ENCODE data around the gene BTBD9.

The BTBD9 gene

GRCh38 chr6:38187811-38188590 is 451.7 kb downstream of the BTBD9 start:
- FAIRE-seq: no peak

GRCh38 chr6:38187325-38187724 is 452.4 kb downstream of the BTBD9 start:
- FAIRE-seq: no peak

DNA sequence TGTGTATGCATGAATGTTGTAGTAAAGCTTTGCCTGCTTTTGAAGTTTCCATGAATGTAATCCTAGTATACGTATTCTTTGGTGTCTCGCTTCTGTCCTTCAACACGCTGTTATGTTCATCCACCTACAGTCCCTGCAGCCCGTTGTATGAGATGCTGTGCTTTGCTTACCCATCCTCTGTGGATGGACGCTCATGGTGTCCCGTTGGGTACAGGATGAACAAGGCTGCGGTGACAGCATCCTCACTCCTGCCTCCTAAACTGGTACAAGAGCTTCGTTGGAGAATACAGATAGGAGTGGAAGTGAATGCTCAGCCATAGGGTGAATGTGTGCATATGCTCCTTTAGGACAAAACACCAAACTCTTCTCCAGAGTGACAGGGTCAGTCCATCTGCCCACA is 454.0 kb downstream of the BTBD9 start:
- no peak for FAIRE-seq

DNA sequence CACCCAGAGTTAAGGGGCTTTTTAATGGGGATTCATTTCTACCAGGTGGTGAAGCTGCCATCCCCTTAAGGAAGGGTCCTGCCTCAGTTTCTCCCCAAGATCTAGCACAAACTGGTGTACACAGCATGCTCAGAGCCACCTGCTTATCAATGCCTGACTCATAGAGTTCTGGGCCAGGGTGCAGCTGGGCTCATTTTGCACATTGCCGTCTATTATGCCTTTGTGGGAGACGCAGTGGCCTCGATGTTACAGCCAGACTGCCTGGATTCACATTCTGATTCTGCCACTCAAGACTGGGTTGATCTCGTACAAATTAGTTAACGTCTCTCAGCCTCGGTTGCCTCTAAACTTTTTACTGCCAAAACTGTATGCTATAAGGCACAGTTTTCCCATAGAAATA is 454.5 kb downstream of the BTBD9 start:
- no peak for FAIRE-seq

- FAIRE-seq: no peak
These were observed 455.1 kb downstream of the BTBD9 start for GRCh38 chr6:38184585-38185080.

DNA sequence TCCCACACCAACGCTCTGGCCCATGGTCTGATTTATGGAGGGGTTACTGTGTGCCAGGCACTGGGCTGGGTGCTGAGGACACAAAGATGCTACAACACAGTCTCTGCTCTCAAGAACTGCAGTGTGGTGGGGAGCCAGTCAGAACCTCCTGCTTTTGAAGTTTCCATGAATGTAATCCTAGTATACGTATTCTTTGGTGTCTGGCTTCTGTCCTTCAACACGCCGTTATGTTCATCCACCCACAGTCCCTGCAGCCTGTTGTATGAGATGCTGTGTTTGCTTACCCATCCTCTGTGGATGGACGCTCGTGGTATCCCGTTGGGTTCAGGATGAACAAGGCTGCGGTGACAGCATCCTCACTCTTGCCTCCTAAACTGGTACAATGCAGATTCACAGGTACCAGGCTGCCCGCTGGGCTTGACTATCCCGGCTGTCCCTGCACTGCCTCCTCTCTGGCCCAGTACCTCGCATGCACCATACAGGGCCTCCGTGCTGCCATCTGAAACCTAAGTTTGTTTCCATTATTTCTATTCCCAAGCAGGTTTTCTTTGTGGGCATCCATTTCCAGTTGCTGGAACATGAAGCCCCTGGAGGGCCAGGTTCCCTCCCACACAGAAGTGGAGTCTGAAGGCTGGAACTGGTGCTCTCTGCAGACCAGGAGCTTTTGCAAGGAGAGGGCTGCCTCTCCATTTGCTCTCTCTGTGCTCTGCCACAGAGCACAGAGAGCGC is 455.7 kb downstream of the BTBD9 start:
- no peak for FAIRE-seq

GRCh38 chr6:38182426-38182825 is 457.3 kb downstream of the BTBD9 start:
- no peak for FAIRE-seq

DNA sequence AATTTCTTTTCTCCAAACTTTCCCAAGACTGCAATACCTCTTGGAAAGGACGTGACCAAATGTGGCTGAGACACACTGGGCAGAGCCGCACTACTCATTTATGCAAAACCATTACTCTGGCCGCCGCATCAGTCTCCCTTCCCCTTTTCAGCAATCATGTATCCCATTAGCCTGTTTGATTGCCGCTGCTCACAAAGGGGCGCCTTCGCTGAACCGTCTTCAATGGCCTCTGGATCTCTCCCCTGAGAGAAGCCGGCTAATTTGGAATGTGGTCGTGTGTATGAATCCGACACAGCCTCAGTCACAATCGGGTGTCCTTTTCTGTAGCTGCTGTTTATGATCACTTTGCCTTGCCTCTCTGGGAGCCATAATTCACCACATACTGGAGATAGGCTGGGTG is 459.1 kb downstream of the BTBD9 start:
- FAIRE-seq: no peak

DNA sequence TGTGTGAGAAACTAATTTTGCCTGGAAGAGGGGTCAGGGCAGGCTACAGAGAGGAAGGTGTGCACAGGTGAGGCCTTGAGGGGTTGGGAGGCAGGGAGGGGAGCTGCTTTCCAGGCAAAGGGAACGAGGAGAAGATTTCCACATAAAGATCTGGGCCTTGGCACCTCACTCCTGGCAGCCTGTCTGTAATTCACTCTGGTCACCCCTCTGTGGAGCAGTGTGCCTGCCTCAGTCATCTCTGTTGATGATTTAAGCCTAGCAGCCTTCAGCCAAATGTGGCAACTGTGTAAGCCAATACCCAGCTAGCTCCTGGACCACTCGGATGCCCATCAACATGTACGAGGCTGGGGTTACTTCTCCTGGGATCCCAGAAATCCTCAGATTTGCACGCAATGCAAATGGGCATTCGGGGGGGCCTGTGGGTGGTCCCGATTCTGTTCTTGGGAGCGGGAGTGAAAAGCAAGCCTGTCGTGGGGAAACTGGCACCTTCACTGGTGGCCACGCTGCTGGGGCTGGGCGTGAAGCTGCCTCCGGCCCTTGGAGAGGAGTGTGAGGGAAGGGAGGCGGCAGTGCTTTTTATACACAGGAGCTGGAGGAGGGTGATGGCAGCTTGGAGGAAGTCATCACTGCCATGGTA is 459.8 kb downstream of the BTBD9 start:
- FAIRE-seq: no peak

- FAIRE-seq: no peak
These were observed 460.4 kb downstream of the BTBD9 start for GRCh38 chr6:38179300-38179699.

- FAIRE-seq: no peak
These were observed 461.2 kb downstream of the BTBD9 start for GRCh38 chr6:38178584-38178886.

GRCh38 chr6:38177882-38178583 is 461.7 kb downstream of the BTBD9 start:
- FAIRE-seq: no peak

- no peak for FAIRE-seq
These were observed 462.7 kb downstream of the BTBD9 start for GRCh38 chr6:38176797-38177751.

GRCh38 chr6:38175786-38176185 is 463.9 kb downstream of the BTBD9 start:
- no peak for FAIRE-seq

- FAIRE-seq: no peak
These were observed 464.8 kb downstream of the BTBD9 start for GRCh38 chr6:38174806-38175495.

DNA sequence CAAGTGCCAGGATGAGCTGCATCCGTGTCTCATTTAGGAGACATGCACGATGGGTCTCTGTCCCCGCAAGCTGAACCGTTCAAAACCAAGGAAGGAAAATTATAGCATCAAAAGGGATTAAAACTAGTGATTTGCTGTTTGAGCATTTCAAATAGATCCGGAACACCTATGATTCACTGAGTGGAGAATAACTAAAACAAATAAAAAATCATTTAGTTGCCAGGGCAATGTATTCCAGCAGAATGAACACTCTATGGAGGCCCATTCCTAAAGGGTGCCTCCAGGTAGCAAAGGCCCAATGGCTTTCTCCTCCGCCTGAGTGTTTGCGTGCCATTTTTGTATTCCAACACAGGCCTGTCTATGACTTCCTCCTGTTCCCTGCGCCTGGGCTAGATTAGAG is 465.4 kb downstream of the BTBD9 start:
- no peak for FAIRE-seq

DNA sequence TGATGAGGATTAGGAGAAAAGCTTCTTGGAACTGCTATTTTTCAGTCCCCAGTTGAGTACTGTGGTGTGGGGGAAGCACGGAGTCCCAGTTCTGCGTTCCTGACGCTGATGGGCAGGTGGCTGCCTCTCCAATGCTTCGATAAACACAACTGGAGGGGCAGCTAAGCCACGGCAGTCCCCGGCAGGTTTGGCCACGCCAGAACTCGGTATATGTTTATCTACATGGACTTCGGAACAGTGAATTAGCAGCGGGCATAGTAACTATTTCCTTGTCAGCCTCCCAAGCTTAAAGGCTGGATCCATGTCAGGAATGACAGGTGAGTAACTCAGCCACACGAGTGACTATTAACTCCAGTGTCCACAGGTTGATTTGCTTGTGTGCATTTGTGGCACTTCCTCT is 465.8 kb downstream of the BTBD9 start:
- no peak for FAIRE-seq

- no peak for FAIRE-seq
These were observed 466.9 kb downstream of the BTBD9 start for GRCh38 chr6:38172739-38173410.

- no peak for FAIRE-seq
These were observed 467.6 kb downstream of the BTBD9 start for GRCh38 chr6:38171997-38172738.

Data from G401.6 (cell line).